Prostate gland (tissue), 2 donors: ENCODE results near the gene GPR173.

Source experiments
- CTCF ChIP-seq, 4 experiments: fragments of 200-600 bp in 2 of 4; fragments of 450-650 bp in 2 of 4; sonication (generic) in 2 of 4; IDR thresholded peaks; 1 replicate in 3 of 4; 2 replicates in 1 of 4; pipeline ENCODE4 v1.5.1; 2016 to 2019; ENCODE audit warnings: antibody characterized with exemption in 4 of 4, mild to moderate bottlenecking in 2 of 4, moderate library complexity in 2 of 4
- POLR2AphosphoS5 ChIP-seq: sonication (generic); formaldehyde crosslinking; IDR thresholded peaks from one replicate; pipeline ENCODE4 v1.6.1; 2017; ENCODE audit warnings: antibody characterized with exemption

- TF ChIP-seq CTCF (IDR thresholded peaks at IDR 0.05) (no peak), POLR2AphosphoS5 (no peak)
These were observed 66.9 kb downstream of the GPR173 start for GRCh38 chrX:53115550-53115874.
